IMR-90 (cell line): ENCODE results near the gene SLC66A3.

ENCODE experiments used
- BHLHE40 ChIP-seq: fragments of 150-350 bp; IDR thresholded peaks from 2 replicates; pipeline ENCODE4 v1.6.1; 2016; ENCODE audit warnings: mild to moderate bottlenecking, low read depth, low read length
- CEBPB ChIP-seq: IDR thresholded peaks from 2 replicates; pipeline ENCODE4 v1.6.1; 2012; ENCODE audit warnings: low read depth, low read length, improper control_type of control experiment
- FOS ChIP-seq: fragments of 150-350 bp; IDR thresholded peaks from 2 replicates; pipeline ENCODE4 v1.6.1; 2016; ENCODE audit warnings: low read depth, low read length
- MAFK ChIP-seq: IDR thresholded peaks from 2 replicates; pipeline ENCODE4 v1.6.1; 2012; ENCODE audit warnings: low read depth, low read length, improper control_type of control experiment
- MAZ ChIP-seq: IDR thresholded peaks from 2 replicates; pipeline ENCODE4 v1.6.1; 2012; ENCODE audit warnings: low read depth, mild to moderate bottlenecking, low read length, improper control_type of control experiment, moderate library complexity, borderline replicate concordance
- NFE2L2 ChIP-seq: fragments of 150-350 bp; IDR thresholded peaks from 2 replicates; pipeline ENCODE4 v1.6.1; 2016; ENCODE audit warnings: low read depth, mild to moderate bottlenecking, low read length
- POLR2A ChIP-seq: IDR thresholded peaks from 2 replicates; pipeline ENCODE4 v1.6.1; 2012; ENCODE audit warnings: mild to moderate bottlenecking, low read depth, low read length
- RAD21 ChIP-seq: IDR thresholded peaks from 2 replicates; pipeline ENCODE4 v1.6.1; 2012; ENCODE audit warnings: low read length, improper control_type of control experiment
- RCOR1 ChIP-seq: IDR thresholded peaks from 2 replicates; pipeline ENCODE4 v1.6.1; 2012; ENCODE audit warnings: mild to moderate bottlenecking, low read length, improper control_type of control experiment; ENCODE audit not compliant: insufficient replicate concordance
- RFX5 ChIP-seq: IDR thresholded peaks from 2 replicates; pipeline ENCODE4 v1.8.0; 2012; ENCODE audit warnings: low read depth, mild to moderate bottlenecking, low read length, moderate library complexity
- SMC3 ChIP-seq: fragments of 150-350 bp; IDR thresholded peaks from 2 replicates; pipeline ENCODE4 v1.6.1; 2016; ENCODE audit warnings: low read depth, mild to moderate bottlenecking, antibody characterized with exemption, low read length, moderate library complexity
- TF ChIP-seq, protein P1 (sequence below): conservative IDR thresholded peaks from 2 replicates; pipeline ENCODE4 v1.5.1; 2012; ENCODE audit warnings: mild to moderate bottlenecking, low read depth, low read length, improper control_type of control experiment
- TF ChIP-seq, protein P2 (sequence below): fragments of 150-350 bp; IDR thresholded peaks from 2 replicates; pipeline ENCODE4 v1.6.1; 2016; ENCODE audit warnings: low read depth, mild to moderate bottlenecking, low read length, moderate library complexity, borderline replicate concordance
- TF ChIP-seq, protein P3 (sequence below): fragments of 150-350 bp; IDR thresholded peaks from 2 replicates; pipeline ENCODE4 v1.6.1; 2017; ENCODE audit warnings: mild to moderate bottlenecking, antibody characterized with exemption, low read length, low read depth

DNA sequence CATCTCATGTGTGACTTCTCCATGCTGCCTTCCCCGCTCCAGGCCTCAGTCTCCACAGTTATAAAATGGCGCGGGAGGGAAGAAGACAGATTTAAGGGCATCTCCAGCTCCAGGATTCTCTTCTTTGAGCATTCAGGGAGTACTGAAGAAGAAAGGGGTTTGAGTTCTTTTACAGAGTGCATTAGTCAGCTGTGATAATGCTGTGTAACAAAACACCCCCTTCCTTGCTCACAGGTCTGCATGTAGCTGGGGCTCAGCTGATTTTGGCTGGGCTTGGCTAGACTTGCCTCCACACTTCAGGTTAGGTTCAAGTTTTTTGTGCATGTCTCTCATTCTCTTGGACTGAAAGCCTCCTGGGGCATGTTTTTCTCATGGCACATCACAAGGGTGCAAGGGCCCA, 8.0 kb upstream of the SLC66A3 start:
- TF ChIP-seq, protein P1, sequence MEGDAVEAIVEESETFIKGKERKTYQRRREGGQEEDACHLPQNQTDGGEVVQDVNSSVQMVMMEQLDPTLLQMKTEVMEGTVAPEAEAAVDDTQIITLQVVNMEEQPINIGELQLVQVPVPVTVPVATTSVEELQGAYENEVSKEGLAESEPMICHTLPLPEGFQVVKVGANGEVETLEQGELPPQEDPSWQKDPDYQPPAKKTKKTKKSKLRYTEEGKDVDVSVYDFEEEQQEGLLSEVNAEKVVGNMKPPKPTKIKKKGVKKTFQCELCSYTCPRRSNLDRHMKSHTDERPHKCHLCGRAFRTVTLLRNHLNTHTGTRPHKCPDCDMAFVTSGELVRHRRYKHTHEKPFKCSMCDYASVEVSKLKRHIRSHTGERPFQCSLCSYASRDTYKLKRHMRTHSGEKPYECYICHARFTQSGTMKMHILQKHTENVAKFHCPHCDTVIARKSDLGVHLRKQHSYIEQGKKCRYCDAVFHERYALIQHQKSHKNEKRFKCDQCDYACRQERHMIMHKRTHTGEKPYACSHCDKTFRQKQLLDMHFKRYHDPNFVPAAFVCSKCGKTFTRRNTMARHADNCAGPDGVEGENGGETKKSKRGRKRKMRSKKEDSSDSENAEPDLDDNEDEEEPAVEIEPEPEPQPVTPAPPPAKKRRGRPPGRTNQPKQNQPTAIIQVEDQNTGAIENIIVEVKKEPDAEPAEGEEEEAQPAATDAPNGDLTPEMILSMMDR = no peak
- TF ChIP-seq POLR2A = no peak
- no peak for TF ChIP-seq RFX5
- no peak for TF ChIP-seq MAFK
- TF ChIP-seq BHLHE40 = no peak
- no peak for TF ChIP-seq CEBPB
- TF ChIP-seq, protein P2, sequence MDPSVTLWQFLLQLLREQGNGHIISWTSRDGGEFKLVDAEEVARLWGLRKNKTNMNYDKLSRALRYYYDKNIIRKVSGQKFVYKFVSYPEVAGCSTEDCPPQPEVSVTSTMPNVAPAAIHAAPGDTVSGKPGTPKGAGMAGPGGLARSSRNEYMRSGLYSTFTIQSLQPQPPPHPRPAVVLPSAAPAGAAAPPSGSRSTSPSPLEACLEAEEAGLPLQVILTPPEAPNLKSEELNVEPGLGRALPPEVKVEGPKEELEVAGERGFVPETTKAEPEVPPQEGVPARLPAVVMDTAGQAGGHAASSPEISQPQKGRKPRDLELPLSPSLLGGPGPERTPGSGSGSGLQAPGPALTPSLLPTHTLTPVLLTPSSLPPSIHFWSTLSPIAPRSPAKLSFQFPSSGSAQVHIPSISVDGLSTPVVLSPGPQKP = no peak
- TF ChIP-seq NFE2L2 = no peak
- no peak for TF ChIP-seq SMC3
- TF ChIP-seq RAD21 = no peak
- TF ChIP-seq FOS = no peak
- no peak for TF ChIP-seq MAZ
- TF ChIP-seq, protein P3, sequence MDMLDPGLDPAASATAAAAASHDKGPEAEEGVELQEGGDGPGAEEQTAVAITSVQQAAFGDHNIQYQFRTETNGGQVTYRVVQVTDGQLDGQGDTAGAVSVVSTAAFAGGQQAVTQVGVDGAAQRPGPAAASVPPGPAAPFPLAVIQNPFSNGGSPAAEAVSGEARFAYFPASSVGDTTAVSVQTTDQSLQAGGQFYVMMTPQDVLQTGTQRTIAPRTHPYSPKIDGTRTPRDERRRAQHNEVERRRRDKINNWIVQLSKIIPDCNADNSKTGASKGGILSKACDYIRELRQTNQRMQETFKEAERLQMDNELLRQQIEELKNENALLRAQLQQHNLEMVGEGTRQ = no peak
- no peak for TF ChIP-seq RCOR1
